Suprapubic skin (tissue), 4 donors: Measurements from ENCODE around the gene POU5F1. TPM values are rescaled to one million over a fixed set of nuclear protein-coding genes. Genes with fewer than 3 reads are reported as not detected.
"Not testable (repeated sequence)": the region's sequence is repeated elsewhere in the genome, so short reads cannot be mapped to it uniquely, and the experiment has no call there.

Source experiments
- DNase-seq, 2 donors: peaks; one replicate each; pipeline ENCODE4 v3.0.0-alpha.2; 2019; ENCODE audit warnings: low spot score in 2 of 2
- H3K27ac ChIP-seq: fragments of 200-600 bp; sonication (generic); one replicate; pipeline ENCODE4 v1.5.1; 2019
- H3K27me3 ChIP-seq: fragments of 200-600 bp; sonication (generic); one replicate; pipeline ENCODE4 v1.5.1; 2019
- H3K36me3 ChIP-seq: fragments of 200-600 bp; sonication (generic); one replicate; pipeline ENCODE4 v1.5.1; 2019
- H3K4me1 ChIP-seq: fragments of 200-600 bp; sonication (generic); one replicate; pipeline ENCODE4 v1.5.1; 2019
- H3K4me3 ChIP-seq: fragments of 200-600 bp; sonication (generic); one replicate; pipeline ENCODE4 v1.5.1; 2019; ENCODE audit warnings: mild to moderate bottlenecking
- H3K9me3 ChIP-seq: fragments of 200-600 bp; sonication (generic); one replicate; pipeline ENCODE4 v1.5.1; 2019
- EP300 ChIP-seq: sonication (generic); formaldehyde crosslinking; IDR thresholded peaks from one replicate; pipeline ENCODE4 v1.6.1; 2017; ENCODE audit warnings: antibody characterized with exemption
- POLR2A ChIP-seq, 2 donors: fragments of 450-650 bp; IDR thresholded peaks; one replicate each; pipeline ENCODE4 v1.6.1; 2017; ENCODE audit warnings: antibody characterized with exemption in 2 of 2, mild to moderate bottlenecking in 2 of 2, moderate library complexity in 2 of 2
- POLR2AphosphoS5 ChIP-seq, 3 donors: sonication (generic); formaldehyde crosslinking; IDR thresholded peaks; one replicate each; pipeline ENCODE4 v1.6.1; 2017; ENCODE audit warnings: antibody characterized with exemption in 3 of 3
- WGBS: methylation state at CpG from one replicate; pipeline ENCODE4 v1.1.5; 2018; 5-methylcytosine and 5-hydroxymethylcytosine counted together
- total RNA-seq, 4 donors: library from RNA; depleted of rRNA; stranded (reverse); fragments of >200 nt; gene quantifications; one replicate each; pipeline ENCODE4 v1.1.0, GENCODE V29; 2016
- TF ChIP-seq, protein P1 (sequence below), 2 donors: fragments of 200-600 bp in 1 of 2; fragments of 450-650 bp in 1 of 2; sonication (generic) in 1 of 2; IDR thresholded peaks; one replicate each; pipeline ENCODE4 v1.5.1; 2016 to 2019; ENCODE audit warnings: antibody characterized with exemption in 2 of 2, mild to moderate bottlenecking in 1 of 2, moderate library complexity in 1 of 2

Gene POU5F1
- total RNA-seq, 4 donors from 2014 or later: 0.85 to 13.0 (median 7.7) TPM

DNA sequence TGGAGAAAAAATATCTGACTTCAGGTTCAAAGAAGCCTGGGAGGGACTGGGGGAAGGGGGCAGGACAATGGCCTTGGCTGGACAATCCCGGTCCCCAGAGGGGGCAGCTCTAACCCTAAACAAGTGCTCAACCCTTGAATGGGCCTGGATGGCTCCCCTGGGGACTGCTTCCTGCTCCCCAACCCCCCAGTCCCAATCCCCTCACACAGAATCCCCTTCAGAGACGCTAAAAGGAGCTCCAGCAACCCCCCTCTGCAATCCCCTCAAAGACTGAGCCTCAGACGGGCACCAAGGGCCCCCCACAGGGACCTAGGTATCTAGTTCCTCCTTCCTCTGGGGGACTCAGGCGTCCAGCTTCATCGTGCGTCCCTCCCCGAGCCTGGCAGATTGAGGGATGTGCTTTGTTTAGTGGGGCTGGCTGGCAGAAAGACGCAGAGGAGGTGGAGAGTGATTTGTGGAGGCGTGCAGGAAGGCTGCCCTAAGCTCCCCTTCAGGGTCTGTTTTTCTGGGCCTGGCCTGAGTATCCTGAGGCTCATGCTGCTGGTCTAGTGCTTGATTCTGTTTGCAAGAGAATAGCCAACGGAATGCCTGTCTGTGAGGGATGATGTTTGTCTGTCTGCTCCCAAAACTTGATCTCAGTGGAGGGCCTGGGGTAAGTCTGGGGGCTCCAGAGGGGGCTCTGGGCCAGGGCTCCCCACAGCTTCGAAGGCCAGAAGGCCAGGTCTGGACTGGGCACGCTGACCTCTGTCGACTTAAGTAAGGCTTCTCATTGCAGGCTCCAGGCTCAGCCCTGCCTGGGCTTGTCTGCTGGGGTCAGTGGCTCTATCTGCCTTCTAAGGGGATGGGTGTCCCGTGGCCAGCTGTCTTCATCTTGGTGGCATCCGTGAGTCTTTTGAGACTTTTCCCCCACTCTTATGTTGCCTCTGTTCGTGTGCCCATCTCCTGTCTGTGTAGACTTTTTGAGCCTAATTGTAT lies 1.7 kb upstream of the POU5F1 start:
- no peak for TF ChIP-seq POLR2A (IDR thresholded peaks at IDR 0.05)
- TF ChIP-seq EP300: no peak
- no peak for TF ChIP-seq POLR2AphosphoS5 (IDR thresholded peaks at IDR 0.05)
- TF ChIP-seq, protein P1, sequence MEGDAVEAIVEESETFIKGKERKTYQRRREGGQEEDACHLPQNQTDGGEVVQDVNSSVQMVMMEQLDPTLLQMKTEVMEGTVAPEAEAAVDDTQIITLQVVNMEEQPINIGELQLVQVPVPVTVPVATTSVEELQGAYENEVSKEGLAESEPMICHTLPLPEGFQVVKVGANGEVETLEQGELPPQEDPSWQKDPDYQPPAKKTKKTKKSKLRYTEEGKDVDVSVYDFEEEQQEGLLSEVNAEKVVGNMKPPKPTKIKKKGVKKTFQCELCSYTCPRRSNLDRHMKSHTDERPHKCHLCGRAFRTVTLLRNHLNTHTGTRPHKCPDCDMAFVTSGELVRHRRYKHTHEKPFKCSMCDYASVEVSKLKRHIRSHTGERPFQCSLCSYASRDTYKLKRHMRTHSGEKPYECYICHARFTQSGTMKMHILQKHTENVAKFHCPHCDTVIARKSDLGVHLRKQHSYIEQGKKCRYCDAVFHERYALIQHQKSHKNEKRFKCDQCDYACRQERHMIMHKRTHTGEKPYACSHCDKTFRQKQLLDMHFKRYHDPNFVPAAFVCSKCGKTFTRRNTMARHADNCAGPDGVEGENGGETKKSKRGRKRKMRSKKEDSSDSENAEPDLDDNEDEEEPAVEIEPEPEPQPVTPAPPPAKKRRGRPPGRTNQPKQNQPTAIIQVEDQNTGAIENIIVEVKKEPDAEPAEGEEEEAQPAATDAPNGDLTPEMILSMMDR (IDR thresholded peaks at IDR 0.05): no peak
- no peak for DNase-seq
- H3K4me1 ChIP-seq: no peaks in the 10 kb centered on the region
- no peaks in the 10 kb centered on the region for H3K9me3 ChIP-seq
- no peaks in the 10 kb centered on the region for H3K27me3 ChIP-seq
- H3K27ac ChIP-seq: no peak overlapping the region
- no peak overlapping the region for H3K4me3 ChIP-seq
- 65% methylated on average over 13 of the region's 16 CpGs for WGBS
- peaks cover 3% of the 10 kb centered on the region for H3K36me3 ChIP-seq

DNA sequence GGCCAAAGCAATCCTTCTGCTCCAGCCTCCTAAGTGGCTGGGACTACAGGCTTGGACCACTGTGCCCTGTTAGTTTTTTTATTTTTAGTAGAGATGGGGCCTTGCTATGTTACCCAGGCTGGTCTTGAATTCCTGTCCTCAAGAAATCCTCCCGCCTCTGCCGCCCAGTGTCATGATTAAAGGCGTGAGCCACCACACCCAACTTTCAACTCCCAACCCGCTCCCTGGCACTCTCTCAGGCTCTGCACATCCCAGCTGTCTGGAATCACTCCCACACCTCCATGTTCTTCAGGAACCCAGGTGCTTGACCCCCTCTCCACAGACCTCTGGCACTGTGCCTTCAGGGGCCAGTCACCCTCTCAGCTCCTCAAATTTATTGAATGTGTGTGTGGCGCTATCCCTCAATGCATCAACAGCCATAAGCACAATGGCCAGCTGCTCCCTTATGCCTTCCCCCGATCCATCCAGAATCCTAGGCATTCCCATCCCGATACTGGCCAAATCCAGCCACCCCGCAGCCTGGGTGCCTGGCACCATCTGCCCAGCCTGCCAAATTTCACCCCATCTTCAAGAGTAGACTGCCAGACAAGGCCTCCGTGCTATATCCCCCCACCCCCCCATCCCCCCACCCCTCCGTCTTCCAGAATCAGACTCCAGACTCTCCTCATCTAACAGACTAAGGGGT lies 647 bp upstream of the POU5F1 start:
- 81% methylated on average over 10 of the region's 10 CpGs for WGBS
- Histone ChIP-seq H3K4me1 (no peaks in the 10 kb centered on the region), H3K27me3 (no peaks in the 10 kb centered on the region), H3K4me3 (no peak overlapping the region), H3K9me3 (no peaks in the 10 kb centered on the region), H3K27ac (no peak overlapping the region), H3K36me3 (peaks cover 3% of the 10 kb centered on the region)
- TF ChIP-seq, protein P1 (IDR thresholded peaks at IDR 0.05): no peak
- no peak for TF ChIP-seq POLR2A (IDR thresholded peaks at IDR 0.05)
- TF ChIP-seq POLR2AphosphoS5 (IDR thresholded peaks at IDR 0.05): no peak
- no peak for TF ChIP-seq EP300
- no peak for DNase-seq

DNA sequence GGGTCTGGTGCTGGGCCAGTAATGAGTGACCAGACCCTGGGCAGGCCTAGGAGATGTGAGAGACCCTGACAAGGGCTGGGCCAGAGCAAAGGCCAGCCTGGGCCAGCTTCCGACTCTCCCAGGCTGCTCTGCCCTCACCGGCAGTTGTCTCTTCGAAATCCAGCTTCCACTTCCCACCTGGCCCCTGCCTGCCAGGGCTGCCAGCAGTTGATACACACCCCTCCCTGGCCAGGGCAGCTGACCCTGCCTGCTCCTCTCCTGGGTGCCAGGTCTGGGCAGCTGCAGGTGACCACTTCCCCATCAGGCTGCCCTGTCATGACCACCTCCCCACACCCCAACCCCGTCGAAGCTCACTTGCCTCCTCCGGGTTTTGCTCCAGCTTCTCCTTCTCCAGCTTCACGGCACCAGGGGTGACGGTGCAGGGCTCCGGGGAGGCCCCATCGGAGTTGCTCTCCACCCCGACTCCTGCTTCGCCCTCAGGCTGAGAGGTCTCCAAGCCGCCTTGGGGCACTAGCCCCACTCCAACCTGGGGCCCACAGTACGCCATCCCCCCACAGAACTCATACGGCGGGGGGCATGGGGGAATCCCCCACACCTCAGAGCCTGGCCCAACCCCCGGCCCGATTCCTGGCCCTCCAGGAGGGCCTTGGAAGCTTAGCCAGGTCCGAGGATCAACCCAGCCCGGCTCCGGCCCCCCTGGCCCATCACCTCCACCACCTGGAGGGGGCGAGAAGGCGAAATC lies 453 bp downstream of the POU5F1 start:
- WGBS: 73% methylated on average over 23 of the region's 23 CpGs

DNA sequence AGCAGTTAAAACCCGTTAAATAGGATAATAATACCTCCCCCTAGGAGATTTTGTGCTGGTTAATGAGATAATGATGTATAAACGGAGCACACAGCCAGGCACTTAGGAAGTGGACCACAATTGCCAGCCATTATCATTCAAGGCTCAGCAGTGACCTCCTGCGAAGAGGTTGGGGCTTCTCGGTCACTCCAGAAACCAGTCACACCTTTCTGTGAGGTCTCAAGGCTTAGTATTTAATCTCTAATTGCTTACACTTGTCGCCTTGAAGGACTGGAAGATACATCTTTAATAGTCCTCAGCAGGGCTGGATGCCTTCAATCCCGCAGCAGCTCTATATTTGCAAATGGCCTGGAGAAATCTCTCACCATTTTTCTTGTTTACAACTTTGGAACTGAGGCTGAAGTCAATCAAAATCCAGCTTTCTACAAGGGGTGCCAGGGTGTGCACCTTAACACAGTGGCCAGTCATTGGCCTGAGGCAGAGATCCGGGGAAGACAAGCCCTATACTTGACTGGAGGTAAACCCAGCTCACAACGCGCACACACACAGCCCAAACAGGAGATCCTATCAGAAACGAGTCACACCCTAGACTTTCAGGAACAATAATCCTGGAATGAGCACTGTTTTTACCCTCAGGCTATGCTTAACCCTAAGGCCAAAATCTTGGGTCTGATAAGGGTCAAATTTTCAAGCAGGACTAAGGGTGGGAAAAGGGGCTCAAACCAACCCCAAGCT lies 1.2 kb downstream of the POU5F1 start:
- Histone ChIP-seq H3K9me3 (no peaks in the 10 kb centered on the region), H3K27ac (no peak overlapping the region), H3K27me3 (no peaks in the 10 kb centered on the region), H3K4me3 (no peak overlapping the region), H3K4me1 (no peaks in the 10 kb centered on the region), H3K36me3 (no peaks in the 10 kb centered on the region)
- no peak for DNase-seq
- TF ChIP-seq POLR2AphosphoS5 (IDR thresholded peaks at IDR 0.05) (no peak), EP300 (no peak), POLR2A (IDR thresholded peaks at IDR 0.05) (no peak)
- TF ChIP-seq, protein P1 (IDR thresholded peaks at IDR 0.05): no peak
- WGBS: 68% methylated on average over 10 of the region's 10 CpGs

More for the DNA sequence above, 453 bp downstream of the POU5F1 start:
- not testable (repeated sequence) for H3K27me3 ChIP-seq, H3K4me1 ChIP-seq, H3K4me3 ChIP-seq, H3K36me3 ChIP-seq, H3K27ac ChIP-seq, DNase-seq, H3K9me3 ChIP-seq

DNA sequence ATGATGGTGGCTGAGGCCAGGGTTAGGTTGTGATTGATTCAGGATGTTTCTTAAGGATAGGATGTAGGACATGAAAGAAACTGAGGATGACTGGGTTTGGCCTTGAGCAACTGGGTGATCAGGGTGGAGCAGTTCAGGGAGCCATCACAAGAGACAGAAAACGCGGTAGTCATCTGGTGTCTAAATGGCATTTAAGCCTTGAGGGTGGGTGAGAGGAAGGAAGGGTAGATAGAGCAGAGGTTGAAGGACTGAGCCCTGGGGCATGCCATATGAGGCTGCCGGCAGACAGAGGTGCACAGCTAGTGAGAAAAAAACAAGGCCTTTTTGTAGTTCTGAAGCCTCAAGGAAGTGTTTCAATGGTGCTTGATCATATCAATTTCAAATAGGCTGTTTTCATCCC lies 1.9 kb downstream of the POU5F1 start:
- TF ChIP-seq EP300: no peak
- TF ChIP-seq, protein P1 (IDR thresholded peaks at IDR 0.05): no peak
- TF ChIP-seq POLR2AphosphoS5 (IDR thresholded peaks at IDR 0.05): no peak
- TF ChIP-seq POLR2A (IDR thresholded peaks at IDR 0.05): no peak
- WGBS: 66% methylated on average over 3 of the region's 3 CpGs
- no peak for DNase-seq
- Histone ChIP-seq H3K36me3 (no peaks in the 10 kb centered on the region), H3K27me3 (no peaks in the 10 kb centered on the region), H3K4me3 (no peak overlapping the region), H3K27ac (no peak overlapping the region), H3K9me3 (no peaks in the 10 kb centered on the region), H3K4me1 (no peaks in the 10 kb centered on the region)
